Endothelial cell of umbilical vein (primary cell): ENCODE data around the gene ASPHD2. TPM values are rescaled to one million over a fixed set of nuclear protein-coding genes. Genes with fewer than 3 reads are reported as not detected.

Experiments
- BruUV-seq: library from RNA; stranded (reverse); fragments of 400-500 nt; replicated peaks from 2 replicates; lab custom pipeline; 2021; lab: Mats Ljungman, UMichigan
- CTCF ChIA-PET: fragments of 300-600, 350-600 bp; sonication (Branson Sonifier 250); formaldehyde crosslinking; loops from one replicate; lab custom pipeline; 2021; ENCODE audit warnings: antibody characterized with exemption, inconsistent platforms; lab: Charles Lee
- POLR2A ChIA-PET: fragments of 300-600, 350-600 bp; sonication (Branson Sonifier 250); formaldehyde crosslinking; loops from one replicate; lab custom pipeline; 2021; ENCODE audit warnings: antibody characterized with exemption, inconsistent platforms; lab: Charles Lee
- DNase-seq: peaks from one replicate; pipeline ENCODE4 v3.0.0-alpha.2; 2011; ENCODE audit warnings: low read depth, low spot score
- FAIRE-seq: peaks from 2 replicates; lab custom pipeline; 2011; peaks lifted over from hg19 to GRCh38; lab: Jason Lieb, UNC
- H2AFZ ChIP-seq: 2 replicates; pipeline ENCODE4 v1.6.0; 2012; ENCODE audit warnings: low read depth, low read length, control low read depth, inconsistent platforms
- H3K27ac ChIP-seq: 2 replicates; pipeline ENCODE4 v1.5.1; 2011; ENCODE audit warnings: low read depth, mild to moderate bottlenecking, control low read depth, low read length, moderate library complexity; ENCODE audit not compliant: insufficient read depth
- H3K27me3 ChIP-seq, 2 experiments: 2 replicates each; pipeline versions ENCODE4 v1.6.0 to v1.6.1; 2011; ENCODE audit warnings: low read length in 2 of 2, mixed read lengths in 1 of 2; ENCODE audit not compliant: control insufficient read depth in 2 of 2, insufficient read depth in 2 of 2
- H3K36me3 ChIP-seq, 2 experiments: 2 replicates in 1 of 2; 3 replicates in 1 of 2; pipeline ENCODE4 v1.5.1; 2011; ENCODE audit warnings: low read length in 2 of 2, mild to moderate bottlenecking in 1 of 2, moderate library complexity in 1 of 2; ENCODE audit not compliant: control insufficient read depth in 2 of 2, insufficient read depth in 2 of 2; ENCODE audit errors: extremely low read depth in 1 of 2
- H3K4me1 ChIP-seq: 3 replicates; pipeline ENCODE4 v1.5.1; 2011; ENCODE audit warnings: mild to moderate bottlenecking, low read length; ENCODE audit not compliant: control insufficient read depth, insufficient read depth; ENCODE audit errors: extremely low read depth
- H3K4me2 ChIP-seq: 2 replicates; pipeline ENCODE4 v1.6.1; 2011; ENCODE audit warnings: low read length, control low read depth, mixed read lengths; ENCODE audit not compliant: insufficient read depth
- H3K4me3 ChIP-seq, 3 experiments: fragments of 200-600 bp in 1 of 3; sonication (generic), shearing (Covaris generic) in 1 of 3; replicated peaks in 1 of 3; 2 replicates each; pipeline ENCODE4 v1.5.1; 2011 to 2016; ENCODE audit warnings: control low read depth in 3 of 3, low read length in 3 of 3, mild to moderate bottlenecking in 2 of 3, inconsistent platforms in 1 of 3, low read depth in 1 of 3, moderate library complexity in 1 of 3; ENCODE audit not compliant: insufficient read depth in 1 of 3
- H3K79me2 ChIP-seq: 2 replicates; pipeline ENCODE4 v1.6.0; 2012; ENCODE audit warnings: low read length, inconsistent platforms; ENCODE audit not compliant: control insufficient read depth, insufficient read depth
- H3K9ac ChIP-seq: replicated peaks from 2 replicates; pipeline ENCODE3; 2011; ENCODE audit warnings: low read length, control low read depth; ENCODE audit not compliant: insufficient read depth; ENCODE audit errors: extremely low read depth
- H3K9me1 ChIP-seq: replicated peaks from 3 replicates; pipeline ENCODE4 v1.6.0; 2011; ENCODE audit warnings: mild to moderate bottlenecking, low read length; ENCODE audit not compliant: control insufficient read depth, insufficient read depth; ENCODE audit errors: extremely low read depth
- H3K9me3 ChIP-seq: replicated peaks from 2 replicates; pipeline ENCODE4 v1.5.1; 2012; ENCODE audit warnings: low read length, inconsistent platforms; ENCODE audit not compliant: control insufficient read depth, insufficient read depth
- H4K20me1 ChIP-seq: replicated peaks from 2 replicates; pipeline ENCODE3; 2011; ENCODE audit warnings: mild to moderate bottlenecking, low read length; ENCODE audit not compliant: control insufficient read depth, insufficient read depth; ENCODE audit errors: extremely low read depth
- EZH2 ChIP-seq: IDR thresholded peaks from 2 replicates; pipeline ENCODE4 v1.6.1; 2012; ENCODE audit warnings: borderline replicate concordance, low read depth, mild to moderate bottlenecking, moderate library complexity, low read length, inconsistent platforms; ENCODE audit not compliant: severe bottlenecking
- FOS ChIP-seq: IDR thresholded peaks from 2 replicates; pipeline ENCODE4 v1.6.1; 2011; ENCODE audit warnings: mild to moderate bottlenecking, low read length, moderate library complexity, borderline replicate concordance; ENCODE audit not compliant: insufficient read depth
- GATA2 ChIP-seq: IDR thresholded peaks from 2 replicates; pipeline ENCODE4 v1.7.0; 2011; ENCODE audit warnings: low read depth, mild to moderate bottlenecking, moderate library complexity, mixed read lengths, low read length; ENCODE audit not compliant: insufficient read length, insufficient read depth
- JUN ChIP-seq: IDR thresholded peaks from 2 replicates; pipeline ENCODE4 v1.6.1; 2011; ENCODE audit warnings: borderline replicate concordance, low read depth; ENCODE audit not compliant: insufficient read length, insufficient read depth
- MAX ChIP-seq: IDR thresholded peaks from 2 replicates; pipeline ENCODE4 v1.6.1; 2011; ENCODE audit not compliant: insufficient read depth, insufficient read length
- MYC ChIP-seq: IDR thresholded peaks from one replicate; pipeline ENCODE4 v1.6.1; 2011; ENCODE audit warnings: mild to moderate bottlenecking, low read depth, low read length
- POLR2A ChIP-seq: IDR thresholded peaks from 2 replicates; pipeline ENCODE4 v1.6.1; 2012; ENCODE audit warnings: low read depth, mild to moderate bottlenecking, control low read depth, low read length
- POLR2AphosphoS5 ChIP-seq: IDR thresholded peaks from 2 replicates; pipeline ENCODE4 v1.6.1; 2012; ENCODE audit warnings: low read depth, mild to moderate bottlenecking, control low read depth, low read length, moderate library complexity; ENCODE audit not compliant: insufficient read depth
- dilution Hi-C: fragments of 300-500 bp; cut with MboI; formaldehyde crosslinking; loops from one replicate; pipeline ENCODE4 v1.15.0; 2019; ENCODE audit warnings: low sequenced_read_pairs; ENCODE audit not compliant: extremely low pct_ligation_motif_present
- intact Hi-C: fragments of 100-400 bp; cut with micrococcal nuclease; formaldehyde crosslinking; loops from one replicate; pipeline ENCODE4 v1.10.0; 2022
- polyA plus RNA-seq, 4 experiments: library from polyadenylated mRNA; depleted of rRNA in 3 of 4; stranded (reverse) in 3 of 4; unstranded in 1 of 4; fragments of >200 nt; gene quantifications; 2 replicates each; pipeline versions ENCODE4 v1.2.1 to v1.2.3, GENCODE V29; 2011 to 2012; ENCODE audit warnings: missing spikeins in 1 of 4
- total RNA-seq: library from RNA; stranded (reverse); gene quantifications from 2 replicates; pipeline ENCODE4 v1.2.3, GENCODE V29; 2021
- TF ChIP-seq, protein P1 (sequence below), 2 donors: IDR thresholded peaks; 1 replicate in 1 of 2; 2 replicates in 1 of 2; pipeline ENCODE4 v1.5.1; 2011; ENCODE audit warnings: low read length in 2 of 2, mild to moderate bottlenecking in 2 of 2, moderate library complexity in 2 of 2, control low read depth in 1 of 2, inconsistent platforms in 1 of 2, low read depth in 1 of 2; ENCODE audit not compliant: insufficient read depth in 1 of 2; ENCODE audit errors: extremely low read depth in 1 of 2

ASPHD2 gene
- total and polyA plus RNA-seq, 2 donors (not counting 3 experiments of a cell fraction or from before 2014, with no cell fraction given): 4.8 to 5.5 TPM

DNA sequence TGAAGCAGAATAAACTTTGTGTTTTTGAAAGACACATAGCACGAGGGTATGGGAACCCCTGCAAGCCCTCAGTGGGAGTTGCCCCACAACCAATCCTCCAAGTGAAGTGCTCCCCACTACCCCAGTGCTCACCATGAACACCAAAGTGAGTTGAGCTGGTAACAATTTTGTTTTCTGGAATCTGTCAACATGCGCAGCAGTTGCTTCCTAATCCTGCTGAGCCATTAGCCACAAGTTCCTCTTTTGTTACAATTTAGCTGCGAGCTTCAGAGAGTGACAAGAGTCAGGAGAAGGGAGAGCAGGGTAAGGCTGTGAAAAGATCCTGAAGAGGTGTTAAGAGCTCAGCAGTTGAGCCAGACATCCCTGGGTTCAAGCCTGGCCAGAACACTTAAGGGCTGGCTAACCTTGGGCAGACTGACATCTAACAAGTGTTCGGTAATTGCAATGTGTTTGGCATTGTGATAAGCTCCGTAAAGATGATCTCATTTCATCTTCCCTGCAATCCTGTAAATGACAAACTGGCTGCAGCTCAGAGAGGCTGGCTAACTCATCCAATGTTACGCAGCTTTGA is 24.1 kb upstream of the ASPHD2 start:
- Histone ChIP-seq H3K9me3 (no peaks in the 10 kb centered on the region), H2AFZ (no peak overlapping the region), H3K4me3 (no peak overlapping the region), H3K9me1 (no peaks in the 10 kb centered on the region), H3K27ac (no peak overlapping the region), H3K36me3 (no peaks in the 10 kb centered on the region), H4K20me1 (no peaks in the 10 kb centered on the region), H3K27me3 (peaks cover 14 to 17% of the 10 kb centered on the region in 2 experiments), H3K4me2 (no peak overlapping the region), H3K9ac (no peak overlapping the region), H3K4me1 (no peaks in the 10 kb centered on the region), H3K79me2 (no peaks in the 10 kb centered on the region)
- intact Hi-C loops (no loop called here), dilution Hi-C loops (no loop called here)
- BruUV-seq: no TSS peak
- FAIRE-seq (no peak), DNase-seq (no peak)
- CTCF ChIA-PET: interaction anchor here (0.7 to 3.9 kb wide), 3 partner anchors 15 to 261 kb away, joined by 3 to 11 read pairs (median 4); no protein-coding TSS in a partner anchor
- POLR2A ChIA-PET: no interaction called here
- no peak for TF ChIP-seq MAX
- no peak for TF ChIP-seq POLR2A
- TF ChIP-seq FOS: no peak
- TF ChIP-seq, protein P1, sequence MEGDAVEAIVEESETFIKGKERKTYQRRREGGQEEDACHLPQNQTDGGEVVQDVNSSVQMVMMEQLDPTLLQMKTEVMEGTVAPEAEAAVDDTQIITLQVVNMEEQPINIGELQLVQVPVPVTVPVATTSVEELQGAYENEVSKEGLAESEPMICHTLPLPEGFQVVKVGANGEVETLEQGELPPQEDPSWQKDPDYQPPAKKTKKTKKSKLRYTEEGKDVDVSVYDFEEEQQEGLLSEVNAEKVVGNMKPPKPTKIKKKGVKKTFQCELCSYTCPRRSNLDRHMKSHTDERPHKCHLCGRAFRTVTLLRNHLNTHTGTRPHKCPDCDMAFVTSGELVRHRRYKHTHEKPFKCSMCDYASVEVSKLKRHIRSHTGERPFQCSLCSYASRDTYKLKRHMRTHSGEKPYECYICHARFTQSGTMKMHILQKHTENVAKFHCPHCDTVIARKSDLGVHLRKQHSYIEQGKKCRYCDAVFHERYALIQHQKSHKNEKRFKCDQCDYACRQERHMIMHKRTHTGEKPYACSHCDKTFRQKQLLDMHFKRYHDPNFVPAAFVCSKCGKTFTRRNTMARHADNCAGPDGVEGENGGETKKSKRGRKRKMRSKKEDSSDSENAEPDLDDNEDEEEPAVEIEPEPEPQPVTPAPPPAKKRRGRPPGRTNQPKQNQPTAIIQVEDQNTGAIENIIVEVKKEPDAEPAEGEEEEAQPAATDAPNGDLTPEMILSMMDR (IDR thresholded peaks at IDR 0.05; ENCODE audit: extremely low read depth in 1 of 2, insufficient read depth in 1 of 2, low read depth in 1 of 2, low read length in 2 of 2): no peak
- TF ChIP-seq MYC: no peak
- TF ChIP-seq EZH2: no peak
- TF ChIP-seq POLR2AphosphoS5: no peak
- no peak for TF ChIP-seq JUN
- no peak for TF ChIP-seq GATA2
